Mucosa of descending colon (tissue), 3 donors: ENCODE data around the gene RAB3IP. TPM values are rescaled to one million over a fixed set of nuclear protein-coding genes. Genes with fewer than 3 reads are reported as not detected.
"Not testable (repeated sequence)": the region's sequence is repeated elsewhere in the genome, so short reads cannot be mapped to it uniquely, and the experiment has no call there.

Experiments used
- ATAC-seq: fragments of 200-7000 bp; cut with Tn5 transposase; one replicate; pipeline ENCODE4 v1.9.1; 2020; ENCODE audit warnings: mild to moderate bottlenecking, moderate library complexity
- DNase-seq, 3 donors: peaks; one replicate each; pipeline ENCODE4 v3.0.0-alpha.2; 2020
- H3K36me3 ChIP-seq: fragments of 200-600 bp; one replicate; pipeline ENCODE4 v1.8.0; 2021; ENCODE audit warnings: low read depth, mild to moderate bottlenecking
- H3K4me1 ChIP-seq: fragments of 200-600 bp; one replicate; pipeline ENCODE4 v1.8.0; 2021; ENCODE audit warnings: low read depth, mild to moderate bottlenecking
- H3K4me3 ChIP-seq: fragments of 200-600 bp; one replicate; pipeline ENCODE4 v1.8.0; 2021; ENCODE audit warnings: mild to moderate bottlenecking
- H3K9me3 ChIP-seq: fragments of 200-600 bp; one replicate; pipeline ENCODE4 v1.8.0; 2021; ENCODE audit warnings: mild to moderate bottlenecking
- CTCF ChIP-seq: fragments of 200-600 bp; IDR thresholded peaks from one replicate; pipeline ENCODE4 v1.8.0; 2022; ENCODE audit warnings: antibody characterized with exemption, mild to moderate bottlenecking
- intact Hi-C, 2 donors: fragments of 100-400 bp; cut with DNase I in 1 of 2; cut with micrococcal nuclease in 1 of 2; formaldehyde crosslinking; loops; one replicate each; pipeline versions ENCODE4 v1.11.0 to v1.11.1; 2022; cut with DNase I, micrococcal nuclease
- total RNA-seq, 3 donors: library from RNA; stranded (reverse); fragmentation: NEBNext Ultra II Directional in 2 of 3; extraction: Animal tissue kit (Norgen Biotek cat#: 25700) in 2 of 3; gene quantifications; one replicate each; pipeline versions ENCODE4 v1.2.1 to v1.2.4, GENCODE V29; 2021 to 2023
- donor health status: DM: no; HTN: no; CAD: no; lungs with moderate emphysema.
- donor health status: DM: no; HTN: no; CAD: no.
- donor health status: DM: no; HTN: yes; CAD: no.

Gene RAB3IP
- total RNA-seq, 3 donors from 2014 or later = 19.2 to 57.6 (median 37.4) TPM

- H3K4me3 ChIP-seq = no peak overlapping the region
- DNase-seq (no peak), ATAC-seq (no peak)
- peaks cover 8% of the 10 kb centered on the region for H3K9me3 ChIP-seq
- no peaks in the 10 kb centered on the region for H3K36me3 ChIP-seq
- intact Hi-C loops = no loop called here
- TF ChIP-seq CTCF = no peak
- H3K4me1 ChIP-seq = no peaks in the 10 kb centered on the region
These were observed 16.6 kb downstream of the RAB3IP start for GRCh38 chr12:69755302-69755701.

- no peak for TF ChIP-seq CTCF
- H3K4me1 ChIP-seq = no peaks in the 10 kb centered on the region
- H3K4me3 ChIP-seq = no peak overlapping the region
- peaks cover 8% of the 10 kb centered on the region for H3K9me3 ChIP-seq
- DNase-seq (no peak), ATAC-seq (no peak)
- no peaks in the 10 kb centered on the region for H3K36me3 ChIP-seq
- intact Hi-C loops = no loop called here
These were observed 17.6 kb downstream of the RAB3IP start for GRCh38 chr12:69756088-69756755.

- intact Hi-C loops = no loop called here
- no peak for DNase-seq
- peaks cover 9% of the 10 kb centered on the region for H3K9me3 ChIP-seq
- no peak for ATAC-seq
- TF ChIP-seq CTCF = no peak
- no peaks in the 10 kb centered on the region for H3K4me1 ChIP-seq
- no peak overlapping the region for H3K4me3 ChIP-seq
- H3K36me3 ChIP-seq = no peaks in the 10 kb centered on the region
These were observed 19.4 kb downstream of the RAB3IP start for GRCh38 chr12:69758105-69758504.

GRCh38 chr12:69759581-69759980 lies 20.9 kb downstream of the RAB3IP start:
- H3K9me3 ChIP-seq = peaks cover 17% of the 10 kb centered on the region
- H3K36me3 ChIP-seq, ATAC-seq, DNase-seq, H3K4me3 ChIP-seq, intact Hi-C loops, H3K4me1 ChIP-seq: not testable (repeated sequence)

GRCh38 chr12:69765515-69765914 lies 26.9 kb downstream of the RAB3IP start:
- no peak overlapping the region for H3K4me3 ChIP-seq
- peaks cover 47% of the 10 kb centered on the region for H3K9me3 ChIP-seq
- no peaks in the 10 kb centered on the region for H3K4me1 ChIP-seq
- intact Hi-C loops = no loop called here
- peaks cover 9% of the 10 kb centered on the region for H3K36me3 ChIP-seq
- no peak for TF ChIP-seq CTCF
- DNase-seq (no peak), ATAC-seq (no peak)

GRCh38 chr12:69766260-69766659 lies 27.6 kb downstream of the RAB3IP start:
- intact Hi-C loops = no loop called here
- DNase-seq = no peak
- Histone ChIP-seq H3K9me3 (peaks cover 52% of the 10 kb centered on the region), H3K4me3 (no peak overlapping the region), H3K4me1 (no peaks in the 10 kb centered on the region), H3K36me3 (peaks cover 9% of the 10 kb centered on the region)
- no peak for TF ChIP-seq CTCF
- ATAC-seq = no peak
